SK-N-SH (cell line): Measurements from ENCODE around the gene TRPM1. TPM values are rescaled to one million over a fixed set of nuclear protein-coding genes. Genes with fewer than 3 reads are reported as not detected.

Experiments used
- CTCF ChIA-PET: fragments of 300-600, 350-600 bp; formaldehyde crosslinking; extraction: SDS; loops from one replicate; lab custom pipeline; 2021; lab: Yijun Ruan, JAX
- POLR2A ChIA-PET: fragments of 350-600 bp; sonication (Branson Sonifier 250); formaldehyde crosslinking; extraction: SDS; loops from one replicate; lab custom pipeline; 2020; ENCODE audit warnings: antibody characterized with exemption, inconsistent platforms; lab: Yijun Ruan, JAX
- DNase-seq: peaks from one replicate; pipeline ENCODE4 v3.0.0; 2012
- H2AFZ ChIP-seq: fragments of 200-600 bp; sonication (generic); 2 replicates; pipeline ENCODE4 v1.8.1; 2016; ENCODE audit warnings: antibody characterized with exemption, mild to moderate bottlenecking, low read depth
- H3F3A ChIP-seq: fragments of 200-600 bp; sonication (generic); replicated peaks from 2 replicates; pipeline ENCODE3; 2016; ENCODE audit warnings: antibody characterized with exemption, mild to moderate bottlenecking; ENCODE audit not compliant: insufficient read depth
- H3K27ac ChIP-seq, 2 experiments: fragments of 200-500 bp in 1 of 2; fragments of 200-600 bp in 1 of 2; sonication (Bioruptor generic) in 1 of 2; sonication (generic), shearing (Covaris generic) in 1 of 2; 2 replicates each; pipeline versions ENCODE4 v1.5.1 to v1.6.1; 2014 to 2016; ENCODE audit warnings: low read depth in 2 of 2, inconsistent platforms in 1 of 2, low read length in 1 of 2, mild to moderate bottlenecking in 1 of 2, mixed read lengths in 1 of 2
- H3K27me3 ChIP-seq: fragments of 200-600 bp; sonication (generic), shearing (Covaris generic); 2 replicates; pipeline ENCODE4 v1.6.1; 2016; ENCODE audit warnings: mixed run types; ENCODE audit not compliant: insufficient read depth
- H3K36me3 ChIP-seq, 2 experiments: fragments of 200-500 bp in 1 of 2; fragments of 200-600 bp in 1 of 2; sonication (Bioruptor generic) in 1 of 2; sonication (generic) in 1 of 2; replicated peaks in 1 of 2; 2 replicates each; pipeline versions ENCODE3 to v1.5.1; 2014 to 2016; ENCODE audit warnings: low read length in 1 of 2, mild to moderate bottlenecking in 1 of 2; ENCODE audit not compliant: insufficient read depth in 2 of 2, control insufficient read depth in 1 of 2
- H3K4me1 ChIP-seq, 2 experiments: fragments of 200-500 bp in 1 of 2; fragments of 200-600 bp in 1 of 2; sonication (Bioruptor generic) in 1 of 2; sonication (generic), shearing (Covaris generic) in 1 of 2; 2 replicates each; pipeline versions ENCODE4 v1.5.1 to v1.6.1; 2014 to 2016; ENCODE audit warnings: low read depth in 1 of 2, low read length in 1 of 2, mixed run types in 1 of 2; ENCODE audit not compliant: insufficient read depth in 2 of 2, control insufficient read depth in 1 of 2
- H3K4me2 ChIP-seq: fragments of 200-600 bp; sonication (generic), shearing (Covaris generic); 2 replicates; pipeline ENCODE4 v1.6.1; 2017; ENCODE audit warnings: mixed run types
- H3K4me3 ChIP-seq, 2 experiments: fragments of 200-500 bp in 1 of 2; fragments of 200-600 bp in 1 of 2; sonication (Bioruptor generic) in 1 of 2; sonication (generic), shearing (Covaris generic) in 1 of 2; 2 replicates each; pipeline versions ENCODE4 v1.5.1 to v1.8.1; 2014 to 2016; ENCODE audit warnings: low read depth in 2 of 2, inconsistent platforms in 1 of 2, low read length in 1 of 2, mild to moderate bottlenecking in 1 of 2, mixed read lengths in 1 of 2, moderate library complexity in 1 of 2
- H3K79me2 ChIP-seq: fragments of 200-600 bp; sonication (generic); 2 replicates; pipeline ENCODE4 v1.8.1; 2017; ENCODE audit warnings: mild to moderate bottlenecking; ENCODE audit not compliant: insufficient read depth
- H3K9ac ChIP-seq: fragments of 200-600 bp; sonication (generic); 2 replicates; pipeline ENCODE4 v1.6.1; 2017; ENCODE audit warnings: mixed run types
- H3K9me2 ChIP-seq: fragments of 200-600 bp; sonication (generic); 2 replicates; pipeline ENCODE4 v1.6.1; 2017; ENCODE audit warnings: mixed run types
- H3K9me3 ChIP-seq: fragments of 200-600 bp; sonication (generic); 2 replicates; pipeline ENCODE4 v1.6.1; 2017; ENCODE audit warnings: mixed run types, mild to moderate bottlenecking, moderate library complexity
- H4K20me1 ChIP-seq: fragments of 200-600 bp; sonication (generic); 2 replicates; pipeline ENCODE4 v1.6.1; 2017; ENCODE audit warnings: mild to moderate bottlenecking, mixed run types; ENCODE audit not compliant: insufficient read depth
- FOXM1 ChIP-seq: IDR thresholded peaks from 2 replicates; pipeline ENCODE4 v1.4.0; 2012; ENCODE audit warnings: low read depth, mild to moderate bottlenecking
- GATA2 ChIP-seq: sonication (generic); formaldehyde crosslinking; IDR thresholded peaks from 2 replicates; pipeline ENCODE4 v1.5.0; 2020; ENCODE audit warnings: mild to moderate bottlenecking, missing genetic modification reagents
- MXI1 ChIP-seq: IDR thresholded peaks from 2 replicates; pipeline ENCODE4 v1.6.1; 2012; ENCODE audit warnings: mild to moderate bottlenecking, low read depth, low read length, improper control_type of control experiment
- POLR2AphosphoS5 ChIP-seq: IDR thresholded peaks from 2 replicates; pipeline ENCODE4 v1.6.1; 2012; ENCODE audit warnings: low read depth, low read length
- RCOR1 ChIP-seq: fragments of 150-350 bp; IDR thresholded peaks from 2 replicates; pipeline ENCODE4 v1.6.1; 2017; ENCODE audit warnings: antibody characterized with exemption, low read length
- WGBS: methylation state at CpG from one replicate; pipeline ENCODE4 v1.1.6; 2017; ENCODE audit warnings: low lambda C conversion rate; 5-methylcytosine and 5-hydroxymethylcytosine counted together
- polyA plus RNA-seq, 3 experiments: library from polyadenylated mRNA; depleted of rRNA; stranded (reverse); fragments of >200 nt; gene quantifications; 2 replicates each; pipeline ENCODE4 v1.2.3, GENCODE V29; 2012
- TF ChIP-seq, protein P1 (sequence below): IDR thresholded peaks from 2 replicates; pipeline ENCODE4 v1.6.1; 2012; ENCODE audit warnings: mild to moderate bottlenecking, low read depth, low read length, moderate library complexity

Gene TRPM1
- polyA plus RNA-seq, 1 of the 3 experiments (the other 2 are of a cell fraction): not detected

GRCh38 chr15:30984542-30984941 lies 117.0 kb downstream of the TRPM1 start:
- Histone ChIP-seq H3K79me2 (peaks cover 75% of the 10 kb centered on the region), H3K9ac (no peak overlapping the region)
- CTCF ChIA-PET: interaction anchor here (1.0 to 3.7 kb wide), 3 partner anchors 16 to 144 kb away, joined by 3 to 29 read pairs (median 5); no protein-coding TSS in a partner anchor
- POLR2A ChIA-PET: interaction anchor here (0.8 kb wide), 1 partner anchor 40 kb away, joined by 3 read pairs; no protein-coding TSS in a partner anchor
- TF ChIP-seq RCOR1 (0 out of 2 replicates have a peak, but pooled peaks have one; percentile 38), GATA2 (CRISPR knock-in tag) (peak; percentile 85), FOXM1 (no peak)
- TF ChIP-seq, all 33 proteins: peak for 2
- Histone ChIP-seq H3K9me3 (no peaks in the 10 kb centered on the region), H3K4me2 (peak overlapping the region; percentile 57), H3K27me3 (no peaks in the 10 kb centered on the region), H3K36me3 (peaks cover 17 to 30% of the 10 kb centered on the region in 2 experiments), H2AFZ (no peak overlapping the region), H3K27ac (peak overlapping the region; percentile 46 to 53; a peak in 3 of 4 replicates), H3K4me3 (peak overlapping the region; percentile 1 to 27; a peak in 2 of 4 replicates), H3K9me2 (no peaks in the 10 kb centered on the region), H3F3A (peaks cover 4% of the 10 kb centered on the region), H3K4me1 (peaks cover 6 to 18% of the 10 kb centered on the region in 2 experiments), H4K20me1 (peaks cover 17% of the 10 kb centered on the region; the same call in 1 of the 2 replicates)
- DNase-seq: peak; percentile 64
- WGBS: 60% methylated on average over 6 of the region's 6 CpGs

GRCh38 chr15:30984118-30984517 lies 117.4 kb downstream of the TRPM1 start:
- H3K9ac ChIP-seq: no peak overlapping the region
- ChIA-PET CTCF (interaction anchor here (0.6 to 3.7 kb wide), 3 partner anchors 15 to 145 kb away, joined by 3 to 29 read pairs (median 3); no protein-coding TSS in a partner anchor), POLR2A (no interaction called here)
- H3K79me2 ChIP-seq: peaks cover 75% of the 10 kb centered on the region
- H3K27me3 ChIP-seq: no peaks in the 10 kb centered on the region
- H3K4me3 ChIP-seq: no peak overlapping the region
- DNase-seq: no peak
- WGBS: 89% methylated on average over 3 of the region's 3 CpGs
- peaks cover 17% of the 10 kb centered on the region; the same call in 1 of the 2 replicates for H4K20me1 ChIP-seq
- no peak overlapping the region for H2AFZ ChIP-seq
- no peaks in the 10 kb centered on the region for H3K9me3 ChIP-seq
- peak overlapping the region in 1 of 2 experiments; percentile 46; a peak in 2 of 4 replicates for H3K27ac ChIP-seq
- H3K4me1 ChIP-seq: peaks cover 6 to 18% of the 10 kb centered on the region in 2 experiments
- H3K36me3 ChIP-seq: peaks cover 17 to 30% of the 10 kb centered on the region in 2 experiments
- peaks cover 4% of the 10 kb centered on the region for H3F3A ChIP-seq
- H3K4me2 ChIP-seq: peak overlapping the region; percentile 57
- H3K9me2 ChIP-seq: no peaks in the 10 kb centered on the region
- TF ChIP-seq MXI1: no peak
- TF ChIP-seq, protein P1, sequence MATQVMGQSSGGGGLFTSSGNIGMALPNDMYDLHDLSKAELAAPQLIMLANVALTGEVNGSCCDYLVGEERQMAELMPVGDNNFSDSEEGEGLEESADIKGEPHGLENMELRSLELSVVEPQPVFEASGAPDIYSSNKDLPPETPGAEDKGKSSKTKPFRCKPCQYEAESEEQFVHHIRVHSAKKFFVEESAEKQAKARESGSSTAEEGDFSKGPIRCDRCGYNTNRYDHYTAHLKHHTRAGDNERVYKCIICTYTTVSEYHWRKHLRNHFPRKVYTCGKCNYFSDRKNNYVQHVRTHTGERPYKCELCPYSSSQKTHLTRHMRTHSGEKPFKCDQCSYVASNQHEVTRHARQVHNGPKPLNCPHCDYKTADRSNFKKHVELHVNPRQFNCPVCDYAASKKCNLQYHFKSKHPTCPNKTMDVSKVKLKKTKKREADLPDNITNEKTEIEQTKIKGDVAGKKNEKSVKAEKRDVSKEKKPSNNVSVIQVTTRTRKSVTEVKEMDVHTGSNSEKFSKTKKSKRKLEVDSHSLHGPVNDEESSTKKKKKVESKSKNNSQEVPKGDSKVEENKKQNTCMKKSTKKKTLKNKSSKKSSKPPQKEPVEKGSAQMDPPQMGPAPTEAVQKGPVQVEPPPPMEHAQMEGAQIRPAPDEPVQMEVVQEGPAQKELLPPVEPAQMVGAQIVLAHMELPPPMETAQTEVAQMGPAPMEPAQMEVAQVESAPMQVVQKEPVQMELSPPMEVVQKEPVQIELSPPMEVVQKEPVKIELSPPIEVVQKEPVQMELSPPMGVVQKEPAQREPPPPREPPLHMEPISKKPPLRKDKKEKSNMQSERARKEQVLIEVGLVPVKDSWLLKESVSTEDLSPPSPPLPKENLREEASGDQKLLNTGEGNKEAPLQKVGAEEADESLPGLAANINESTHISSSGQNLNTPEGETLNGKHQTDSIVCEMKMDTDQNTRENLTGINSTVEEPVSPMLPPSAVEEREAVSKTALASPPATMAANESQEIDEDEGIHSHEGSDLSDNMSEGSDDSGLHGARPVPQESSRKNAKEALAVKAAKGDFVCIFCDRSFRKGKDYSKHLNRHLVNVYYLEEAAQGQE: peak; percentile 86

- no peak overlapping the region for H3K27ac ChIP-seq
- H3K9me3 ChIP-seq: no peaks in the 10 kb centered on the region
- no peak overlapping the region for H3K9ac ChIP-seq
- no peak for TF ChIP-seq POLR2AphosphoS5
- no peak overlapping the region for H2AFZ ChIP-seq
- ChIA-PET POLR2A (no interaction called here), CTCF (interaction anchor here (2.4 kb wide), 1 partner anchor 150 kb away, joined by 12 read pairs; no protein-coding TSS in a partner anchor)
- WGBS: 95% methylated on average over 5 of the region's 5 CpGs
- no peaks in the 10 kb centered on the region for H3K27me3 ChIP-seq
- H3K36me3 ChIP-seq: peaks cover 28 to 35% of the 10 kb centered on the region in 2 experiments
- H3K9me2 ChIP-seq: no peaks in the 10 kb centered on the region
- no peaks in the 10 kb centered on the region for H3F3A ChIP-seq
- H3K79me2 ChIP-seq: peaks cover 74% of the 10 kb centered on the region
- peaks cover 12% of the 10 kb centered on the region; the same call in 1 of the 2 replicates for H4K20me1 ChIP-seq
- no peak overlapping the region for H3K4me2 ChIP-seq
- H3K4me1 ChIP-seq: peaks cover 0 to 5% of the 10 kb centered on the region in 2 experiments; a peak in 2 of 4 replicates
- no peak for DNase-seq
- H3K4me3 ChIP-seq: no peak overlapping the region
Measured at GRCh38 chr15:30979457-30979856, 122.1 kb downstream of the TRPM1 start.
